SK-N-MC (cell line): ENCODE data around the gene SPHK2.

Experiments
- EZH2 ChIP-seq: fragments of 200-600 bp; sonication (generic); IDR thresholded peaks from one replicate; pipeline ENCODE4 v1.6.1; 2017; ENCODE audit warnings: antibody characterized with exemption
- FOXP2 ChIP-seq: optimal IDR thresholded peaks from 2 replicates; pipeline ENCODE3; 2011; ENCODE audit warnings: mild to moderate bottlenecking, moderate library complexity; ENCODE audit not compliant: insufficient read depth; ENCODE audit errors: extremely low read length, control extremely low read depth
- POLR2AphosphoS5 ChIP-seq: IDR thresholded peaks from 2 replicates; pipeline ENCODE4 v1.6.1; 2012; ENCODE audit warnings: mild to moderate bottlenecking, low read depth, low read length, borderline replicate concordance

DNA sequence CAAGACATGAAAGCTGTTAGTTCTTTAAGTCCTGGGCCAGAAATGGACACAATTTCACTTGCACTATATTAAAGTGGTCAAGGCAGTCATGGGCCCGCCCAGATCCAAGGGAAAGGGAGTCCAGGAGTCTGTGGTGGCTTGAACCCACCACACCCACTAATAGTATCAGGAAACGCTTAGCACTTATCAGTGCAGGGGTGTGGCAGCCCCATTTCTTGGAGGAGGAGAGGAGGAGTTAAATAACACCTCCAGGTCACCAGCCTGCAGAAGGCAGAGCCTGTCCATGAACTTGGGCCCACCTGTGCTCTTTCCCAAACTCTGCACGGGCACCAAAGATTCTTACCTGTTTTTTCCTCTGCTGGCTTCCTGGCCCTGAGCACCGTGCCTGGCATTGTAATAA is 58.9 kb downstream of the SPHK2 start:
- no peak for TF ChIP-seq POLR2AphosphoS5
- TF ChIP-seq EZH2 = no peak
- TF ChIP-seq FOXP2 = no peak
